Mucosa of rectum (tissue), 2 donors: ENCODE measurements around the gene CALML5.
"Not testable (repeated sequence)": the region's sequence is repeated elsewhere in the genome, so short reads cannot be mapped to it uniquely, and the experiment has no call there.

Experiments
- H3K27ac ChIP-seq, 2 donors: one replicate each; pipeline ENCODE4 v1.7.0; 2013; ENCODE audit warnings: inconsistent platforms in 2 of 2, low read depth in 2 of 2, low read length in 2 of 2
- H3K27me3 ChIP-seq, 2 donors: one replicate each; pipeline ENCODE4 v1.7.0; 2013; ENCODE audit warnings: low read length in 2 of 2; ENCODE audit not compliant: control insufficient read depth in 2 of 2, insufficient read depth in 2 of 2
- H3K36me3 ChIP-seq, 2 donors: one replicate each; pipeline ENCODE4 v1.7.0; 2013; ENCODE audit warnings: low read length in 2 of 2; ENCODE audit not compliant: control insufficient read depth in 2 of 2, insufficient read depth in 2 of 2
- H3K4me1 ChIP-seq, 2 donors: one replicate each; pipeline ENCODE4 v1.7.0; 2013; ENCODE audit warnings: low read length in 2 of 2, mild to moderate bottlenecking in 1 of 2; ENCODE audit not compliant: control insufficient read depth in 2 of 2, insufficient read depth in 2 of 2
- H3K4me3 ChIP-seq, 2 donors: one replicate each; pipeline ENCODE4 v1.7.0; 2013; ENCODE audit warnings: low read length in 2 of 2
- H3K9ac ChIP-seq, 2 donors: one replicate each; pipeline ENCODE4 v1.7.0; 2013; ENCODE audit warnings: low read length in 2 of 2, low read depth in 1 of 2, mild to moderate bottlenecking in 1 of 2
- H3K9me3 ChIP-seq, 2 donors: one replicate each; pipeline ENCODE4 v1.7.0; 2013; ENCODE audit warnings: low read length in 2 of 2; ENCODE audit not compliant: control insufficient read depth in 2 of 2
- donor health status: healthy.
- donor health status: Normal muscosa, but diverticular disease.

CALML5 gene

GRCh38 chr10:5482016-5482415 lies 17.4 kb downstream of the CALML5 start:
- no peak overlapping the region for H3K4me3 ChIP-seq
- no peak overlapping the region for H3K9ac ChIP-seq
- no peaks in the 10 kb centered on the region for H3K36me3 ChIP-seq
- H3K27me3 ChIP-seq: no peaks in the 10 kb centered on the region
- no peaks in the 10 kb centered on the region for H3K9me3 ChIP-seq
- H3K27ac ChIP-seq: no peak overlapping the region
- peaks cover 7% of the 10 kb centered on the region in 2 donors for H3K4me1 ChIP-seq

GRCh38 chr10:5481121-5481520 lies 18.2 kb downstream of the CALML5 start:
- no peaks in the 10 kb centered on the region for H3K36me3 ChIP-seq
- no peaks in the 10 kb centered on the region for H3K27me3 ChIP-seq
- H3K9ac ChIP-seq: no peak overlapping the region
- H3K9me3 ChIP-seq: no peaks in the 10 kb centered on the region
- no peaks in the 10 kb centered on the region for H3K4me1 ChIP-seq
- H3K27ac ChIP-seq: no peak overlapping the region
- no peak overlapping the region for H3K4me3 ChIP-seq

GRCh38 chr10:5480162-5480941 lies 19.0 kb downstream of the CALML5 start:
- Histone ChIP-seq H3K4me3 (no peak overlapping the region), H3K9ac (no peak overlapping the region), H3K4me1 (no peaks in the 10 kb centered on the region), H3K27ac (no peak overlapping the region), H3K9me3 (no peaks in the 10 kb centered on the region), H3K36me3 (no peaks in the 10 kb centered on the region), H3K27me3 (no peaks in the 10 kb centered on the region)

- Histone ChIP-seq H3K4me3 (no peak overlapping the region), H3K27me3 (no peaks in the 10 kb centered on the region), H3K36me3 (no peaks in the 10 kb centered on the region), H3K27ac (no peak overlapping the region), H3K9ac (no peak overlapping the region), H3K4me1 (no peaks in the 10 kb centered on the region), H3K9me3 (no peaks in the 10 kb centered on the region)
Observed at GRCh38 chr10:5479481-5480161, 19.7 kb downstream of the CALML5 start.

GRCh38 chr10:5478694-5479305 lies 20.6 kb downstream of the CALML5 start:
- no peaks in the 10 kb centered on the region for H3K36me3 ChIP-seq
- no peaks in the 10 kb centered on the region for H3K27me3 ChIP-seq
- no peak overlapping the region for H3K27ac ChIP-seq
- no peaks in the 10 kb centered on the region for H3K9me3 ChIP-seq
- H3K9ac ChIP-seq: no peak overlapping the region
- H3K4me3 ChIP-seq: no peak overlapping the region
- no peaks in the 10 kb centered on the region for H3K4me1 ChIP-seq

DNA sequence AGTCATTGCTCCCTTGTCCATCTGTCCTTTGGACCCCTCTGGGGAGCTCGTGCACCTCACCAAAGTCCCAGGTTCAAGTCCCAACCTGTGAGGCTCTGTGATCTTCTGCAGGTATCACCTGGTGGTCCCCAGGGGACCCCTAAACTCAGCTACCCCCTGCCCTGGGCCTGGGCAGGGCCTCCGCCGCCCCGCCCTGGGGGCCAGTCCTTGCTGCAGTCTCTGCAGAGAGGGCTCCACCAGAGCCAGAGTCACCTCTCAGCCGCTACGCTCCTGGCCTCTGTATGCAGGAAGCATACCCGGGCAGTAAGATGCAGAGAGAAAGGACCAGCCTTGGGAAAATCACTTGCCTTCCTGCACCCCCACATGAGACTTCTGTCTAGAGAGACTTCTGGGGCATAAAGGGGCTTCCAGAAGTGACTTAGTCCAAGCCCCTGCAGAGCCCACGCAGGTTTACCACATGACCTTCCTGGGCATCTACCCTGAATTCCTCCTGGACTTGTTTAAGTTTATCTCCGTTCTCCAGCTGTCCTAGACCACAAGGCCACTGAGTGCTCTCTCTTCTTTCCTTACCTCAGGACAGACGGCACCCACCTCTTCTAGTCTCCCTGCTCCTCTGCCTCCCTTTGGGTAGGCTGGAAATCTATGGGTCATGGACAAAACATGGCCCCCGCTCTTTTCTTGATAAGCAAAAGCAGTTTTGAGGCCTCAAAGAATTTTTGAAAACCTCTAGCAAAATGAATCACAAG lies 21.2 kb downstream of the CALML5 start:
- no peaks in the 10 kb centered on the region for H3K36me3 ChIP-seq
- H3K27ac ChIP-seq: no peak overlapping the region
- H3K4me3 ChIP-seq: no peak overlapping the region
- H3K9ac ChIP-seq: no peak overlapping the region
- no peaks in the 10 kb centered on the region for H3K27me3 ChIP-seq
- H3K4me1 ChIP-seq: no peaks in the 10 kb centered on the region
- no peaks in the 10 kb centered on the region for H3K9me3 ChIP-seq

DNA sequence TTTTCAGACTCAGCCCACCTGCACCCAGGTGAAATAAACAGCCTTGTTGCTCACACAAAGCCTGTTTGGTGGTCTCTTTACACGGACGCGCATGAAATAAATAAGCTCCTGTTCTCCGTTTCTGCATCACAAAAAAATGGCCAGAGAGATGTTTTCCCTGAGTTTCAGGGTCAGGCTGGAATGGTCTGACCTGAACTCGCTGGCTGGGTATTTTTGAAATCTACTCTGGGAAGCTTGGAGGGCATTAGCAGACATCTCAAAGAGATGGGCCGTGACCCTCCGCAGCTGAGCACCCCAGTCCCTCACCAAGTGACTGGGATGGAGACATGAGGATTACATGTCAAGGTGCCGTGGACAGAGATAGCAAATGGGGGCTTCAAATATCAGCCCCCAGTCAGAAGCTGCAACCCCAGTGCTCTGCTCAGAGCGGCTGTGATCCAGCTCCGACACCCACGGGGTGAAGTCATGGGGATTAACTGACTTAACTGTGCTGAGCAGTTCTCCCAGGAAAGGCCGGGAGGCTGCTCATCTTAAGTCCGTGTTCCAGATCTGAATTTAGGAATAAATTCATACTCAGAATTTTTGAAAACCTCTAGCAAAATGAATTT lies 22.3 kb downstream of the CALML5 start:
- no peak overlapping the region for H3K4me3 ChIP-seq

GRCh38 chr10:5475974-5476807 lies 23.2 kb downstream of the CALML5 start:
- H3K4me3 ChIP-seq, H3K4me1 ChIP-seq, H3K27ac ChIP-seq, H3K9ac ChIP-seq, H3K27me3 ChIP-seq, H3K36me3 ChIP-seq, H3K9me3 ChIP-seq: not testable (repeated sequence)

More for the DNA sequence above, 22.3 kb downstream of the CALML5 start:
- Histone ChIP-seq H3K27ac (no peak overlapping the region), H3K9me3 (no peaks in the 10 kb centered on the region), H3K36me3 (no peaks in the 10 kb centered on the region), H3K4me1 (no peaks in the 10 kb centered on the region), H3K27me3 (no peaks in the 10 kb centered on the region), H3K9ac (no peak overlapping the region)

DNA sequence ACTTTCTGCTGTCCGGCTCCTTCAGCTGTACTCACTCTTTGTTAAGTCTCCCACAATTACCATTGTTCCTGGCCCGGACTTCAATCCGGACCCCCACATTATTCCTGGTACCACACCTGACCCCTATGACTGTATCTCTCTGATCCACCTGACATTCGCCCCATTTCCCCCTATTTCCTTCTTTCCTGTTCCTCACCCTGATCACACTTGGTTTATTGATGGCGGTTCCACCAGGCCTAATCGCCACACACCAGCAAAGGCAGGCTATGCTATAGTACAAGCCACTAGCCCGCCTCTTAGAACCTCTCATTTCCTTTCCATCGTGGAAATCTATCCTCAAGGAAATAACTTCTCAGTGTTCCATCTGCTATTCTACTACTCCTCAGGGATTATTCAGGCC lies 24.3 kb downstream of the CALML5 start:
- not testable (repeated sequence) for H3K4me1 ChIP-seq, H3K9ac ChIP-seq, H3K9me3 ChIP-seq, H3K36me3 ChIP-seq, H3K4me3 ChIP-seq, H3K27me3 ChIP-seq, H3K27ac ChIP-seq
